Eye (tissue), 1 donor: Measurements from ENCODE around the gene PPP1R1A.

Experiments used
- DNase-seq: peaks from one replicate; pipeline ENCODE4 v3.0.0-alpha.2; 2015

PPP1R1A gene

GRCh38 chr12:54603173-54603814 is 14.8 kb upstream of the PPP1R1A start:
- peak; percentile 82 for DNase-seq

- DNase-seq = no peak
These were observed 14.2 kb upstream of the PPP1R1A start for GRCh38 chr12:54602661-54603060.

- peak; percentile 57 for DNase-seq
These were observed 13.4 kb upstream of the PPP1R1A start for GRCh38 chr12:54601841-54602240.

GRCh38 chr12:54598970-54599369 is 10.5 kb upstream of the PPP1R1A start:
- no peak for DNase-seq

GRCh38 chr12:54596526-54596946 is 8.1 kb upstream of the PPP1R1A start:
- DNase-seq = peak; percentile 91

- no peak for DNase-seq
These were observed 7.0 kb upstream of the PPP1R1A start for GRCh38 chr12:54595471-54595870.

GRCh38 chr12:54593725-54594124 is 5.3 kb upstream of the PPP1R1A start:
- DNase-seq = no peak

GRCh38 chr12:54593135-54593534 is 4.7 kb upstream of the PPP1R1A start:
- DNase-seq = no peak

GRCh38 chr12:54592316-54592715 is 3.9 kb upstream of the PPP1R1A start:
- no peak for DNase-seq

GRCh38 chr12:54590978-54591591 is 2.6 kb upstream of the PPP1R1A start:
- DNase-seq = peak; percentile 52

- no peak for DNase-seq
These were observed 1.5 kb upstream of the PPP1R1A start for GRCh38 chr12:54589964-54590363.

GRCh38 chr12:54588890-54589267 is 420 bp upstream of the PPP1R1A start:
- no peak for DNase-seq

GRCh38 chr12:54587315-54587873 is 1.1 kb downstream of the PPP1R1A start:
- DNase-seq = peak; percentile 78

GRCh38 chr12:54586620-54587019 is 1.8 kb downstream of the PPP1R1A start:
- DNase-seq = no peak

- DNase-seq = peak; percentile 52
These were observed 3.2 kb downstream of the PPP1R1A start for GRCh38 chr12:54585243-54585642.

GRCh38 chr12:54584128-54584527 is 4.3 kb downstream of the PPP1R1A start:
- no peak for DNase-seq

- DNase-seq = no peak
These were observed 4.7 kb downstream of the PPP1R1A start for GRCh38 chr12:54583726-54584125.

- no peak for DNase-seq
These were observed 7.0 kb downstream of the PPP1R1A start for GRCh38 chr12:54581412-54581811.

GRCh38 chr12:54579696-54580333 is 8.6 kb downstream of the PPP1R1A start:
- peak; percentile 95 for DNase-seq

GRCh38 chr12:54579258-54579657 is 9.2 kb downstream of the PPP1R1A start:
- no peak for DNase-seq

GRCh38 chr12:54578778-54579177 is 9.7 kb downstream of the PPP1R1A start:
- no peak for DNase-seq

GRCh38 chr12:54572881-54573280 is 15.6 kb downstream of the PPP1R1A start:
- DNase-seq = no peak

GRCh38 chr12:54571193-54572188 is 17.0 kb downstream of the PPP1R1A start:
- DNase-seq = peak; percentile 54
